GM08714 (cell line): Measurements from ENCODE around the gene TMEM240.
"Not testable (repeated sequence)": the region's sequence is repeated elsewhere in the genome, so short reads cannot be mapped to it uniquely, and the experiment has no call there.

Experiments
- H3K4me3 ChIP-seq: fragments of 200-500 bp; sonication (Bioruptor generic); 2 replicates; pipeline ENCODE4 v1.5.1; 2014; ENCODE audit warnings: mild to moderate bottlenecking, low read length, inconsistent platforms
- ZNF274 ChIP-seq: IDR thresholded peaks from 2 replicates; pipeline ENCODE4 v1.6.1; 2012; ENCODE audit warnings: mild to moderate bottlenecking, low read depth, low read length

The TMEM240 gene

GRCh38 chr1:1528301-1529267 lies 11.8 kb downstream of the TMEM240 start:
- no peak for TF ChIP-seq ZNF274
- no peak overlapping the region for H3K4me3 ChIP-seq

GRCh38 chr1:1527092-1527816 lies 13.2 kb downstream of the TMEM240 start:
- TF ChIP-seq ZNF274, result no peak
- H3K4me3 ChIP-seq, result no peak overlapping the region

- H3K4me3 ChIP-seq, result not testable (repeated sequence)
These were observed 13.9 kb downstream of the TMEM240 start for GRCh38 chr1:1526476-1526875.

- not testable (repeated sequence) for H3K4me3 ChIP-seq
These were observed 15.6 kb downstream of the TMEM240 start for GRCh38 chr1:1524750-1525383.

- H3K4me3 ChIP-seq, result not testable (repeated sequence)
These were observed 16.8 kb downstream of the TMEM240 start for GRCh38 chr1:1523651-1524050.

- not testable (repeated sequence) for H3K4me3 ChIP-seq
These were observed 17.2 kb downstream of the TMEM240 start for GRCh38 chr1:1523226-1523625.

- H3K4me3 ChIP-seq, result not testable (repeated sequence)
These were observed 17.9 kb downstream of the TMEM240 start for GRCh38 chr1:1522536-1522935.

- no peak for TF ChIP-seq ZNF274
- no peak overlapping the region for H3K4me3 ChIP-seq
These were observed 19.1 kb downstream of the TMEM240 start for GRCh38 chr1:1521331-1521730.

- not testable (repeated sequence) for H3K4me3 ChIP-seq
These were observed 20.5 kb downstream of the TMEM240 start for GRCh38 chr1:1519805-1520505.

GRCh38 chr1:1518621-1519007 lies 21.8 kb downstream of the TMEM240 start:
- not testable (repeated sequence) for H3K4me3 ChIP-seq

GRCh38 chr1:1517973-1518620 lies 22.3 kb downstream of the TMEM240 start:
- no peak overlapping the region for H3K4me3 ChIP-seq
- TF ChIP-seq ZNF274, result no peak

- H3K4me3 ChIP-seq, result not testable (repeated sequence)
These were observed 23.5 kb downstream of the TMEM240 start for GRCh38 chr1:1516923-1517322.

GRCh38 chr1:1514376-1514775 lies 26.0 kb downstream of the TMEM240 start:
- H3K4me3 ChIP-seq, result not testable (repeated sequence)

- H3K4me3 ChIP-seq, result peak overlapping the region; percentile 28; the same call in 1 of the 2 replicates
These were observed 26.7 kb downstream of the TMEM240 start for GRCh38 chr1:1513675-1514074.

- H3K4me3 ChIP-seq, result peak overlapping the region; percentile 84; the same call in 1 of the 2 replicates
These were observed 28.0 kb downstream of the TMEM240 start for GRCh38 chr1:1512425-1512824.
